GM12872 (cell line): ENCODE results near the gene RFPL4AL1.
"Not testable (repeated sequence)": the region's sequence is repeated elsewhere in the genome, so short reads cannot be mapped to it uniquely, and the experiment has no call there.

Experiments
- TF ChIP-seq, protein P1 (sequence below): IDR thresholded peaks from 3 replicates; pipeline ENCODE4 v1.5.1; 2011; ENCODE audit warnings: low read depth, mild to moderate bottlenecking, low read length, moderate library complexity; ENCODE audit not compliant: insufficient read depth

Gene RFPL4AL1

DNA sequence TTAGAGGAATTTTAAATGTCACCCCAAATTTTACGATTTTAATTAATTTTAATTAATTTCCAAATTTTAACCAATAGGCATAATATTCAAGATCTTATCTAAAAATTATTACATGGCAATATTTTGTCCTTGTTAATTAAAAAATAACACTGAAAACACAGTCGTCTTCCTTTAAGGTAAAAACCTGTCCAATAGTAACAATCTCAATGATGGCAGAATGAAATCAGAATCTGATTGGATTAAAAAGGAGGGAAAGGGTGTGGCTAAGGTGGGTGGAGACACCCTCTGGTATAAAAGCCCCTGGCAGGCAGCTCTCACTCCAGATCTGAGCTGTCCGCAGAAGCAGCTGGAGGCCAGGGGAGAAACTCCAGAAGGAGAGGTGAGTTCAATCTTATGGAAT lies 10.1 kb upstream of the RFPL4AL1 start, which contains the start of gene RFPL4A:
Gene RFPL4A (plus strand): TSS at position 301 of the 400 bp plus-strand sequence. CDS start 2,704 bp downstream, outside the sequence.
- TF ChIP-seq, protein P1, sequence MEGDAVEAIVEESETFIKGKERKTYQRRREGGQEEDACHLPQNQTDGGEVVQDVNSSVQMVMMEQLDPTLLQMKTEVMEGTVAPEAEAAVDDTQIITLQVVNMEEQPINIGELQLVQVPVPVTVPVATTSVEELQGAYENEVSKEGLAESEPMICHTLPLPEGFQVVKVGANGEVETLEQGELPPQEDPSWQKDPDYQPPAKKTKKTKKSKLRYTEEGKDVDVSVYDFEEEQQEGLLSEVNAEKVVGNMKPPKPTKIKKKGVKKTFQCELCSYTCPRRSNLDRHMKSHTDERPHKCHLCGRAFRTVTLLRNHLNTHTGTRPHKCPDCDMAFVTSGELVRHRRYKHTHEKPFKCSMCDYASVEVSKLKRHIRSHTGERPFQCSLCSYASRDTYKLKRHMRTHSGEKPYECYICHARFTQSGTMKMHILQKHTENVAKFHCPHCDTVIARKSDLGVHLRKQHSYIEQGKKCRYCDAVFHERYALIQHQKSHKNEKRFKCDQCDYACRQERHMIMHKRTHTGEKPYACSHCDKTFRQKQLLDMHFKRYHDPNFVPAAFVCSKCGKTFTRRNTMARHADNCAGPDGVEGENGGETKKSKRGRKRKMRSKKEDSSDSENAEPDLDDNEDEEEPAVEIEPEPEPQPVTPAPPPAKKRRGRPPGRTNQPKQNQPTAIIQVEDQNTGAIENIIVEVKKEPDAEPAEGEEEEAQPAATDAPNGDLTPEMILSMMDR, result not testable (repeated sequence)

DNA sequence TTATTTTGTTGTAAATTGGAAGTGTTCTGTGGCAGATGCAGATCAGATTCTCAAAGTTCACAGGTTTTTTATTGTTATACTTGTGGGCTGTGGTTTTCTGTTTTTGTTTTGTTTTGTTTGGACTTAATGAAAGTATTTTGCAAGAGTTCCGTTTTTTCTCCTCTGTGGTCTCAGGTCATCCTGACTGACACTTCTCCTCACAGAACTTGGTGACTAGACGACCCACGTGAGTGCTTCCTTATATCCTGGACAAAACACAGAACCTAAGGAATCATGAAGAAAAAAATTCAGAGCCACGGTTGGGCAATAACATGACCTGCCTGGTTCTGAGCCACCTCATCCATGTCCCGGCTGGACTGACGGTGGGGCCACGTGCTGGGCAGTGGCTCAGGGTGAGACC lies 2.5 kb upstream of the RFPL4AL1 start:
- TF ChIP-seq, protein P1, result no peak

DNA sequence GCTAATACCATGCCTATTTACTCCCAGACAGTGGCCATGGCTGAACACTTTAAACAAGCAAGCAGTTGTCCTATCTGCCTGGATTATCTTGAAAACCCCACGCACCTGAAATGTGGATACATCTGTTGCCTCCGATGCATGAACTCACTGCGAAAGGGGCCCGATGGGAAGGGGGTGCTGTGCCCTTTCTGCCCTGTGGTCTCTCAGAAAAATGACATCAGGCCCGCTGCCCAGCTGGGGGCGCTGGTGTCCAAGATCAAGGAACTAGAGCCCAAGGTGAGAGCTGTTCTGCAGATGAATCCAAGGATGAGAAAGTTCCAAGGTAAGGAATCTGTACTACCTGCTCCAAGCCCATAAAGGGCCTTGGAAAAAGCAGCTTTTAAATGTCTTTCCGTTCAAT lies 8.6 kb downstream of the RFPL4AL1 start:
- TF ChIP-seq, protein P1, result no peak

DNA sequence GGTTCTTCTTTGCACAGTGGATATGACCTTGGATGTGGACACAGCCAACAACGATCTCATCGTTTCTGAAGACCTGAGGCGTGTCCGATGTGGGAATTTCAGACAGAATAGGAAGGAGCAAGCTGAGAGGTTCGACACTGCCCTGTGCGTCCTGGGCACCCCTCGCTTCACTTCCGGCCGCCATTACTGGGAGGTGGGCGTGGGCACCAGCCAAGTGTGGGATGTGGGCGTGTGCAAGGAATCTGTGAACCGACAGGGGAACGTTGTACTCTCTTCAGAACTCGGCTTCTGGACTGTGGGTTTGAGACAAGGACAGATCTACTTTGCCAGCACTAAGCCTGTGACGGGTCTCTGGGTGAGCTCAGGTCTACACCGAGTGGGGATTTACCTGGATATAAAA lies 9.4 kb downstream of the RFPL4AL1 start:
- TF ChIP-seq, protein P1, result no peak

DNA sequence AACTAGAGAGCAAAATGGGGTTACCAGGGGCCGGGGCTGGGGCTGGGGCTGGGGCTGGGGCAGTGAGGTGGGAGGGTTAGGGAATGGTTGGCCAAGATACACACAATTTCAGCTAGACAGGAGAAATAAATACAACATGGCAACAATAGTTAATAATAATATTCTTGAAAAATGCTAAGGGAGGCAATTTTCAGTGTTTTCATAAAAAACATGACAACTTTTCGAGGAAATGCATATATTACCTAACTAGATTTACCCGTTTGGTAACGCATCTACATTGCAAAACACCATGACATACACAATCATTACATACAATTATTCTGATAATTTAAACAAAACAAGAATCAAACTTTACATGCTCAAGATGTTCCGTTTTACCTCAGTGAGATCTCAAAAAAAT lies 12.2 kb downstream of the RFPL4AL1 start:
- TF ChIP-seq, protein P1, result no peak

DNA sequence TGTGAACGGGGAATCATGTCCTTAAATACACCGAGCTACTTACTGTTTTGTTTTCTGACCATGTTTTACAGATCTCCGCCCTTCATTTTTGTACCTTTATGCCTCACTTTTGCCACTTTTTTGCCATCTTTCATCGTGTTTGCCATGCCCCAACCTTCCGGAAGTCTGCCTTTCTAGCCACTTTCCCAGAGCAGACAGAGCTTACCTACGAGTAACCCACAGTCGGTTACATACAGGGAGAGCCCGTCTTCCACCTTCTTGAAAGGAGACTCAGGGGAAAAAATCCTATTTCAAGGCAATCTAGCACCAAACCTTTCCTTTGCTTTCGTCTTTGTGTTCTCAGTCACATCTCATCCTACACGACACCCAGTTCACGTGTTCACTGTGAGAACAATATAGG lies 26.1 kb downstream of the RFPL4AL1 start:
- TF ChIP-seq, protein P1, result no peak

DNA sequence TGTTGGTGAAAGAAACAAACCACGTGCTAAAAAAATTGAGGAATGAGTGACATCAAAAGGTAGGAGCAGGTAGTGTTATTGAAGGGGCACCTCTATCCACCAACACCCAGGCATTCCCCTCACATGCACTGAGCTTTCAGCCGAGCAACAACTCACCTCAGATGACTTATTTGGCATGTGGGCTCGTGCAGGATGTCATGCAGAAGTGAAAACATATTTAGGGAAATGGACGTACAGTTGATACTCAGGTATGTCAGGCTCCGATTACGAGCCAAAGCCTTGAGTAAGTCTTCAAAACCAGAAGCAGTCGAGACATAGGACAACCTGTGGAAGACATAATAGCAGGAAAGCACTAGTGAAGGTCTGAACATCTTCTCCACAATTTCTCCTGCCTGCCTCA lies 32.5 kb downstream of the RFPL4AL1 start:
- TF ChIP-seq, protein P1, result no peak
